Transverse colon (tissue), 4 donors: ENCODE results near the gene NUTM2G. TPM values are rescaled to one million over a fixed set of nuclear protein-coding genes. Genes with fewer than 3 reads are reported as not detected.
"Not testable (repeated sequence)": the region's sequence is repeated elsewhere in the genome, so short reads cannot be mapped to it uniquely, and the experiment has no call there.

Experiments used
- DNase-seq: peaks from one replicate; pipeline ENCODE4 v3.0.0-alpha.2; 2019
- H3K27ac ChIP-seq, 4 donors: fragments of 200-600 bp; sonication (generic); 2 replicates each; pipeline ENCODE4 v1.5.1; 2016 to 2018; ENCODE audit warnings: inconsistent platforms in 4 of 4
- H3K27me3 ChIP-seq: fragments of 200-600 bp; sonication (generic); 2 replicates; pipeline ENCODE4 v1.5.1; 2017; ENCODE audit warnings: inconsistent platforms
- H3K36me3 ChIP-seq, 4 donors: fragments of 200-600 bp; sonication (generic); 2 replicates each; pipeline ENCODE4 v1.5.1; 2017 to 2019; ENCODE audit warnings: inconsistent platforms in 4 of 4
- H3K4me1 ChIP-seq, 4 donors: fragments of 200-600 bp; sonication (generic); 2 replicates each; pipeline ENCODE4 v1.5.1; 2017 to 2020; ENCODE audit warnings: inconsistent platforms in 4 of 4
- H3K4me3 ChIP-seq, 4 donors: fragments of 200-600 bp; sonication (generic); 1 replicate in 1 of 4; 2 replicates in 3 of 4; pipeline versions ENCODE4 v1.5.1 to v1.6.1; 2017 to 2019; ENCODE audit warnings: inconsistent platforms in 4 of 4
- H3K9me3 ChIP-seq, 2 donors: fragments of 200-600 bp; sonication (generic); 2 replicates each; pipeline ENCODE4 v1.5.1; 2017 to 2019; ENCODE audit warnings: inconsistent platforms in 2 of 2
- WGBS, 2 donors: methylation state at CpG; one replicate each; pipeline ENCODE4 v1.1.5; 2018; ENCODE audit warnings: low coverage in 1 of 2; 5-methylcytosine and 5-hydroxymethylcytosine counted together
- in situ Hi-C, 4 donors: fragments of 200-750 bp; cut with MboI; loops; one replicate each; pipeline versions ENCODE4 v1.15.0 to v1.15.1; 2017; ENCODE audit warnings: low sequenced_read_pairs in 3 of 4, low pct_ligation_motif_present in 1 of 4, low pct_unique_long_range_greater_than_20kb in 1 of 4
- intact Hi-C: fragments of 100-400 bp; cut with DNase I; formaldehyde crosslinking; loops from one replicate; pipeline ENCODE4 v1.15.1; 2023; ENCODE audit warnings: low total_unique reads
- total RNA-seq, 4 donors: library from RNA; depleted of rRNA; stranded (reverse); fragments of >200 nt; gene quantifications; one replicate each; pipeline ENCODE4 v1.1.0, GENCODE V29; 2016

The NUTM2G gene
- total RNA-seq, 4 donors from 2014 or later = not detected

DNA sequence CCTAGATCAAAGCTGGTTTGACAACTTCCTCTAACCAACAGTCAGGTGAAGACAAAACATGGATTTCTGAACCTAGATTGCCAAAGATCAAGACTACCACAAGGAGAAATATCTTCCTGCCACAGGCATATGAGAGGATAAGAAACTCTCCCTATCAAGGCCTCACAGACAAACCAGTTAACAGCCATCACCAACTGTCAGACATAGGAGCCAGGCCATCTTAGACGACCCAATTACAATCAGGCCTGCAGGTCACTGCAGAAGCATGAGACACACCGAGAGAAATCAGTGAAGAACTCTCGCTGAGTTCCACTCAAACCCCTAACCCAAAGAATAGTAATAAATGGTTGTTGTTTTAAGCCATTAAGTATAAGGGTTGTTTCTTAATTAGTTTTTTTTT, 45.4 kb downstream of the NUTM2G start:
- intact Hi-C loops, H3K4me3 ChIP-seq, H3K27ac ChIP-seq, H3K27me3 ChIP-seq, H3K36me3 ChIP-seq, DNase-seq, H3K4me1 ChIP-seq, H3K9me3 ChIP-seq, in situ Hi-C loops: not testable (repeated sequence)
- 85 to 100% methylated on average over 2 to 3 of the region's 3 CpGs for WGBS, 2 donors

- WGBS, 2 donors = 95 to 100% methylated on average over 1 to 7 of the region's 7 CpGs
- intact Hi-C loops, H3K4me1 ChIP-seq, H3K9me3 ChIP-seq, in situ Hi-C loops, H3K27me3 ChIP-seq, H3K36me3 ChIP-seq, DNase-seq, H3K4me3 ChIP-seq, H3K27ac ChIP-seq: not testable (repeated sequence)
Measured at GRCh38 chr9:96983496-96984122, 55.0 kb downstream of the NUTM2G start.

DNA sequence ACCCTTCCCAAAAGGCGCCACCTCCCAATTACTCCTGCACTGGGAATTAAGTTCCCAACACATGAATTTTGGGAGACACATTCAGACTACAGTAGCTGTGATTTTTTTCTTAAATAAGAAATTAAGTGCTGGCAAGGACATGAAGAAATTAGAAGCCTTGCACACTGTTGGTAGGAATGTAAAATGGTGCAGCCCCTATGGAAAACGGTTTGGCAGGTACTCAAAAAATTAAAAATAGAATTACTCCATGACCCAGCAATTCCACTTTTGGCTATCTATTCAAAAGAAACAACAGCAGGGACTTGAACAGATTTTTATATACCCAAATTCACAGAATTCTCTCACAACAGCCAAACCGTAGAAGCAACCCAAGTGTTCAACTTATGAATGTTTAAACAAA, 55.5 kb downstream of the NUTM2G start:
- intact Hi-C loops, DNase-seq: not testable (repeated sequence)
- WGBS, 2 donors = 83 to 92% methylated on average over 2 to 3 of the region's 3 CpGs

DNA sequence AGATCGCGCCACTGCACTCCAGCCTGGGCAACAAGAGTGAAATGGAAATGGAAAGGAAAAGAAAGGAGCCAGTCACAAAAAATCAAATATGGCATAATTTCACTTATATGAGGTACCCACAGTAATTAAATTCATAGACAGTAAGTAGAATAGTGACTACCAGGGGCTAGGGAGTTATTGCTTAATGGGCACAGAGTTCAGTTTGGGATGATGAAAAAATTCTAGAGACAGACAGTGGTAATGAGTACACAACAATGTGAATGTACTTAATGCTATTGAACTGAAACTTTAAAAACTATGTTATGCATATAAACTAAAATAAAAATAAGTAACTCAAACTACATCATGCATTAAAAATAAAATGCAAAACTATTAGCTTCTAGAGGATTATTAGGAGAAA, 56.2 kb downstream of the NUTM2G start:
- H3K27ac ChIP-seq, intact Hi-C loops, H3K27me3 ChIP-seq, H3K36me3 ChIP-seq, in situ Hi-C loops, DNase-seq, H3K4me3 ChIP-seq, H3K9me3 ChIP-seq, H3K4me1 ChIP-seq: not testable (repeated sequence)
- WGBS, 2 donors = 92% methylated on average over 2 of the region's 2 CpGs; no CpG with 5 or more reads in 1 of the 2 donors

More for the DNA sequence above, 55.5 kb downstream of the NUTM2G start:
- H3K27ac ChIP-seq, in situ Hi-C loops, H3K36me3 ChIP-seq, H3K27me3 ChIP-seq, H3K4me3 ChIP-seq, H3K4me1 ChIP-seq, H3K9me3 ChIP-seq: not testable (repeated sequence)

Other genes with a start within 250 kb of the NUTM2G start
- gene ZNF510, start 150.8 kb upstream of the NUTM2G start, total RNA-seq = 1 to 10 TPM; 3.0 to 8.6 (median 6.9) TPM
- 10 to 100 TPM in 3 of 4 donors, 1 to 10 TPM in 1; 8.2 to 22.4 (median 18.4) TPM for gene ZNF782, start 74.3 kb upstream of the NUTM2G start, total RNA-seq
- gene CTSV, start 110.3 kb downstream of the NUTM2G start, total RNA-seq = 1 to 10 TPM in 2 of 4 donors, under 1 TPM in 1, not detected in 1; 0.37 to 6.3 (median 4.8) TPM